ENCODE data around the gene SDK1. TPM values are rescaled to one million over a fixed set of nuclear protein-coding genes. Genes with fewer than 3 reads are reported as not detected.
"Not testable (repeated sequence)": the region's sequence is repeated elsewhere in the genome, so short reads cannot be mapped to it uniquely, and the experiment has no call there.

The SDK1 gene
- total RNA-seq, 2 experiments from 2014 or later, result 0.25 to 0.78 TPM

DNA sequence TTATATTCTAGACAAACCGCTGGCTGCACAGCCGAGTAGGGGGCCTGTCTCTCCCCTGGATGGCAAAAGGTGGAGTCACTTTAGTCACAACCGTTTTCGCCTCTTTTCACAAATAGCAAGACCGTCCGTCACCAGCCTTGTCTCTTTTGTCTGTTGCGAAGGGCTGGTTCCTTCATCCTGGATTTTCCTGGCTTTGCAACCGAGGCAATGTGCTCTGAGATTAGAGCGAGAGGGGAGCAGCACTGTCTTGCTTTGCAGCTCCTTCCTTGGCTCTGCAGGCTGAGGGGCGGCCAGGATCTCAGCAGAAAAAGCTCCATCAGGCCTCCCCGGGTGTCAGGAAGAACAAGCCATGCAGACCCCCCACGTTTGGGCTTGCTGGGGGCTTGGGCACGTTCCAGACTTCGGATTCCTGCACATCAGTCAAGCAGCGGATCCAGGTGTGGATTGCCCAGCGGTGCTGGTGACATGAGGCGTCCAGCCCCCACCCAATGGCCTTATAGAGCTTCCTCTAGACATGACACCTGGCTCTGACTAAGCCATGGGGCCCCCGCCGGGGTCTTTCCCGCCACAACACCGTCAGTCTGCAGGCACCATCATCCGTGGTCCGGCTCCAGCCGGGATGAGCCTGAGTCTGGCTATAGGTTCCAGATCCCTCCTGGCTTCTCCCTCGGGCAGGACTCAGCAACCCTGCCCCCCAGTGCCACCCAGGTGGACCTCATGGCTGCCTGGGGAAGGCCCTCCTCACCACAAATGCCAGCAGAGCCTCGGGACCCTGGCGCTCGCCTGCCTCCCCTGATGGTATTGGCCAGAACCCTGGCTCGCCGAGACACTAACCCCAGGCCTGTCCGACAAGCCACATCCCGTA lies 913.5 kb downstream of the SDK1 start:
- DNase-seq, result no peak
- Mint-ChIP-seq H3K36me3 (ENCODE audit: low read depth) (no peaks in the 10 kb centered on the region), H3K9me3 (no peaks in the 10 kb centered on the region), H3K27ac (no peak overlapping the region), H3K4me3 (no peak overlapping the region), H3K27me3 (no peaks in the 10 kb centered on the region), H3K4me1 (ENCODE audit: low read depth) (no peaks in the 10 kb centered on the region)
- TF ChIP-seq, protein P1, sequence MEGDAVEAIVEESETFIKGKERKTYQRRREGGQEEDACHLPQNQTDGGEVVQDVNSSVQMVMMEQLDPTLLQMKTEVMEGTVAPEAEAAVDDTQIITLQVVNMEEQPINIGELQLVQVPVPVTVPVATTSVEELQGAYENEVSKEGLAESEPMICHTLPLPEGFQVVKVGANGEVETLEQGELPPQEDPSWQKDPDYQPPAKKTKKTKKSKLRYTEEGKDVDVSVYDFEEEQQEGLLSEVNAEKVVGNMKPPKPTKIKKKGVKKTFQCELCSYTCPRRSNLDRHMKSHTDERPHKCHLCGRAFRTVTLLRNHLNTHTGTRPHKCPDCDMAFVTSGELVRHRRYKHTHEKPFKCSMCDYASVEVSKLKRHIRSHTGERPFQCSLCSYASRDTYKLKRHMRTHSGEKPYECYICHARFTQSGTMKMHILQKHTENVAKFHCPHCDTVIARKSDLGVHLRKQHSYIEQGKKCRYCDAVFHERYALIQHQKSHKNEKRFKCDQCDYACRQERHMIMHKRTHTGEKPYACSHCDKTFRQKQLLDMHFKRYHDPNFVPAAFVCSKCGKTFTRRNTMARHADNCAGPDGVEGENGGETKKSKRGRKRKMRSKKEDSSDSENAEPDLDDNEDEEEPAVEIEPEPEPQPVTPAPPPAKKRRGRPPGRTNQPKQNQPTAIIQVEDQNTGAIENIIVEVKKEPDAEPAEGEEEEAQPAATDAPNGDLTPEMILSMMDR (IDR thresholded peaks at IDR 0.05), result no peak
- POLR2A ChIA-PET, result no interaction called here
- CTCF ChIA-PET, result no interaction called here
- intact Hi-C loops (cut with micrococcal nuclease), result no loop called here
- no peak for ATAC-seq

DNA sequence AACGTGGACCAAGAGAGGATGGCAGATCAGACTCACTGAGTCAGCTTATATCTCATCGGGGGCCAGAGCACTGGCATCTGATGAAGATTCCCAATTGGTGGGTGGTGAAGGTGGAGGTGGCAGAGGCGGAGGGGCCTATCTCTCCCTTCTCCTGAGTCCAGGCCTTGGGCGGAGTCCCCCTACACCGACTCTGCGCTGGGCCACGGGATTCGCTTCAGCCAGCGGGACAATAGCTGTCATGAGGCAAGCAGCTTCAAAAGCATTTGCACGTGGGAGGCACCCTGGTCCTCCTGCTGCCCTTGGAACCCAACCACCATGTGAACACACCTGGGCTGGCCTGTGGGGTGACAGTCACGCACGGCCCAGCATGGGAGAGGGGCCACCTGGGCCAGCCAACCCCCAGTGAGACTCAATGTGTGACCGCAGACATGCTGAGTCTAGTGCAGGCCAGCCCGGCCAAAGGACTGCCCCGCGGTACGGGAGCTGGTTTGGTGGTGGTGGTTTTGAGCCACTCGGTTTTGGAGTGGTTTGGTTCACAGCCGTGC lies 914.2 kb downstream of the SDK1 start:
- POLR2A ChIA-PET, result no interaction called here
- intact Hi-C loops (cut with micrococcal nuclease), result no loop called here
- Mint-ChIP-seq H3K9me3 (no peaks in the 10 kb centered on the region), H3K27ac (no peak overlapping the region), H3K4me3 (no peak overlapping the region), H3K36me3 (ENCODE audit: low read depth) (no peaks in the 10 kb centered on the region), H3K4me1 (ENCODE audit: low read depth) (no peaks in the 10 kb centered on the region), H3K27me3 (no peaks in the 10 kb centered on the region)
- TF ChIP-seq, protein P1 (IDR thresholded peaks at IDR 0.05), result no peak
- DNase-seq, result no peak
- no peak for ATAC-seq
- CTCF ChIA-PET, result no interaction called here

- Mint-ChIP-seq H3K27me3 (no peaks in the 10 kb centered on the region), H3K4me1 (ENCODE audit: low read depth) (no peaks in the 10 kb centered on the region), H3K9me3 (no peaks in the 10 kb centered on the region), H3K36me3 (ENCODE audit: low read depth) (no peaks in the 10 kb centered on the region), H3K27ac (no peak overlapping the region), H3K4me3 (no peak overlapping the region)
- CTCF ChIA-PET, result no interaction called here
- intact Hi-C loops (cut with micrococcal nuclease), result no loop called here
- TF ChIP-seq, protein P1 (IDR thresholded peaks at IDR 0.05), result no peak
- ATAC-seq (no peak), DNase-seq (no peak)
- POLR2A ChIA-PET, result no interaction called here
These were observed 915.0 kb downstream of the SDK1 start for GRCh38 chr7:4216016-4216415.

DNA sequence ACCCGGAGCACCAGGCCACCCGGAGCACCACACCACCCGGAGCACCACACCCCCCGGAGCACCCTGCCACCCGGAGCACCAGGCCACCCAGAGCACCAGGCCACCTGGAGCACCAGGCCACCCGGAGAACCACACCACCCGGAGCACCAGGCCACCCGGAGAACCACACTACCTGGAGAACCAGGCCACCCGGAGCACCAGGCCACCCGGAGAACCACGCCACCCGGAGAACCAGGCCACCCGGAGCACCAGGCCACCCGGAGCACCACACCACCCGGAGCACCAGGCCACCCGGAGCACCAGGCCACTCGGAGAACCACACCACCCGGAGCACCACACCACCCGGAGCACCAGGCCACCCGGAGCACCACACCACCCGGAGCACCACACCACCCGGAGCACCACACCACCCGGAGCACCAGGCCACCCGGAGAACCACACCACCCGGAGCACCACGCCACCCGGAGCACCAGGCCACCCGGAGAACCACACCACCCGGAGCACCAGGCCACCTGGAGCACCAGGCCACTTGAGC lies 916.1 kb downstream of the SDK1 start:
- CTCF ChIA-PET; POLR2A ChIA-PET; DNase-seq; intact Hi-C loops (cut with micrococcal nuclease); H3K4me3 Mint-ChIP-seq; H3K27me3 Mint-ChIP-seq; H3K9me3 Mint-ChIP-seq; H3K4me1 Mint-ChIP-seq (ENCODE audit: low read depth); H3K36me3 Mint-ChIP-seq (ENCODE audit: low read depth); H3K27ac Mint-ChIP-seq; ATAC-seq: not testable (repeated sequence)

DNA sequence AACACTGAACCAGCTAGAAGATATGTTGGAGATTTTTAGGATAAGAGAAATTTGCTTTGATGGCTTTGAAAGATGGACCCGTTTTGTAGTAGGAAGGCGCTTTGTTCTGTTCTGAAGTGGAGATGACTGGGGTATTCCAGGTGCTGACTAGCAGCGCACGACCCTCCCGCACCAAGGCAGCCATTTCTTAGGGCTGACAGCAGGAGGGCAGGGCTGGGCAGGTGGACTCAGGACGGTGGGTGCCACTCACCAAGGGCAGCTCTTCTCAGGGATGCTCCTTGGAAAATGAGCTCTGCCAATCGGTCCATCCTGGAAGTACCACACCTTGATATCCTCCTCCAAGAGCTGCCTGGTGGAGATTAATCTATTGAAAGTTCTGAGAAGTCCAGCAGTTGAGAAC lies 917.4 kb downstream of the SDK1 start:
- Mint-ChIP-seq H3K4me3 (no peak overlapping the region), H3K9me3 (no peaks in the 10 kb centered on the region), H3K36me3 (ENCODE audit: low read depth) (no peaks in the 10 kb centered on the region), H3K4me1 (ENCODE audit: low read depth) (no peaks in the 10 kb centered on the region), H3K27ac (no peak overlapping the region), H3K27me3 (no peaks in the 10 kb centered on the region)
- CTCF ChIA-PET, result no interaction called here
- ATAC-seq (no peak), DNase-seq (no peak)
- intact Hi-C loops (cut with micrococcal nuclease), result no loop called here
- POLR2A ChIA-PET, result no interaction called here
- TF ChIP-seq, protein P1 (IDR thresholded peaks at IDR 0.05), result no peak

All from activated CD8-positive, alpha-beta T cell treated with anti-CD3 and anti-CD28 coated beads for 36 hours (primary cell).